ENCODE results near the gene IFIT1. TPM values are rescaled to one million over a fixed set of nuclear protein-coding genes. Genes with fewer than 3 reads are reported as not detected.

Gene IFIT1
- total and polyA plus RNA-seq, 2 donors (not counting 1 experiment from before 2014, with no cell fraction given), result 0.63 to 1.2 TPM

GRCh38 chr10:89374713-89375141, 17.7 kb upstream of the IFIT1 start:
- Mint-ChIP-seq H3K27ac (no peak overlapping the region), H3K4me3 (no peak overlapping the region), H3K4me1 (no peaks in the 10 kb centered on the region), H3K27me3 (peaks cover 3% of the 10 kb centered on the region), H3K9me3 (ENCODE audit: insufficient read depth) (no peaks in the 10 kb centered on the region)
- no peaks in the 10 kb centered on the region for H3K79me2 ChIP-seq (ENCODE audit: control insufficient read depth, insufficient read depth, low read length)
- CTCF ChIA-PET, result interaction anchor here (1.4 kb wide), 1 partner anchor 188 kb away, joined by 3 read pairs; no protein-coding TSS in a partner anchor
- POLR2A ChIA-PET, result no interaction called here
- H3K36me3 ChIP-seq (replicated peaks in 1 of 2; ENCODE audit: control extremely low read depth in 1 of 2, control insufficient read depth in 1 of 2, extremely low read depth in 1 of 2, insufficient read depth in 2 of 2, low read length in 1 of 2), result no peaks in the 10 kb centered on the region
- intact Hi-C loops (cut with micrococcal nuclease), result no loop called here
- H3K4me2 ChIP-seq (replicated peaks; ENCODE audit: low read depth, low read length, poor library complexity, severe bottlenecking), result no peak overlapping the region
- TF ChIP-seq EZH2 (IDR thresholded peaks at IDR 0.05; ENCODE audit: borderline replicate concordance, insufficient read depth, low read depth, low read length, poor library complexity, severe bottlenecking), result no peak
- TF ChIP-seq, protein P1, sequence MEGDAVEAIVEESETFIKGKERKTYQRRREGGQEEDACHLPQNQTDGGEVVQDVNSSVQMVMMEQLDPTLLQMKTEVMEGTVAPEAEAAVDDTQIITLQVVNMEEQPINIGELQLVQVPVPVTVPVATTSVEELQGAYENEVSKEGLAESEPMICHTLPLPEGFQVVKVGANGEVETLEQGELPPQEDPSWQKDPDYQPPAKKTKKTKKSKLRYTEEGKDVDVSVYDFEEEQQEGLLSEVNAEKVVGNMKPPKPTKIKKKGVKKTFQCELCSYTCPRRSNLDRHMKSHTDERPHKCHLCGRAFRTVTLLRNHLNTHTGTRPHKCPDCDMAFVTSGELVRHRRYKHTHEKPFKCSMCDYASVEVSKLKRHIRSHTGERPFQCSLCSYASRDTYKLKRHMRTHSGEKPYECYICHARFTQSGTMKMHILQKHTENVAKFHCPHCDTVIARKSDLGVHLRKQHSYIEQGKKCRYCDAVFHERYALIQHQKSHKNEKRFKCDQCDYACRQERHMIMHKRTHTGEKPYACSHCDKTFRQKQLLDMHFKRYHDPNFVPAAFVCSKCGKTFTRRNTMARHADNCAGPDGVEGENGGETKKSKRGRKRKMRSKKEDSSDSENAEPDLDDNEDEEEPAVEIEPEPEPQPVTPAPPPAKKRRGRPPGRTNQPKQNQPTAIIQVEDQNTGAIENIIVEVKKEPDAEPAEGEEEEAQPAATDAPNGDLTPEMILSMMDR (IDR thresholded peaks at IDR 0.05), result no peak
- no peak overlapping the region for H3K27ac ChIP-seq (ENCODE audit: low read length in 2 of 2)
- no peak for ATAC-seq (ENCODE audit: low read depth)
- H3K9me3 ChIP-seq (ENCODE audit: control extremely low read depth in 1 of 3, control insufficient read depth in 2 of 3, insufficient read depth in 1 of 3, low read length in 2 of 3), result no peaks in the 10 kb centered on the region
- H3K27me3 ChIP-seq (replicated peaks in 1 of 4; ENCODE audit: control extremely low read depth in 1 of 4, control insufficient read depth in 3 of 4, insufficient read depth in 4 of 4, low read length in 3 of 4), result no peaks in the 10 kb centered on the region
- no peak overlapping the region for H3K4me3 ChIP-seq (ENCODE audit: control extremely low read depth in 1 of 5, extremely low read depth in 1 of 5, insufficient read depth in 1 of 5, low read depth in 2 of 5, low read length in 4 of 5)
- H3K4me1 ChIP-seq (ENCODE audit: control insufficient read depth in 2 of 2, insufficient read depth in 2 of 2, low read length in 2 of 2), result no peaks in the 10 kb centered on the region
- H2AFZ ChIP-seq (ENCODE audit: insufficient read depth, low read depth, low read length, poor library complexity, severe bottlenecking), result no peak overlapping the region
- no peak for DNase-seq
- H4K20me1 ChIP-seq (ENCODE audit: control insufficient read depth, insufficient read depth, low read length, poor library complexity, severe bottlenecking), result no peaks in the 10 kb centered on the region
- H3K9ac ChIP-seq (ENCODE audit: low read length), result no peak overlapping the region

GRCh38 chr10:89377705-89378637, 14.5 kb upstream of the IFIT1 start, which contains the start of gene IFIT1B:
Gene IFIT1B, plus strand, starts transcription at chr10:89378056. Its CDS starts 80 bp downstream, at chr10:89378136.
- H3K9ac ChIP-seq (ENCODE audit: low read length), result no peak within 1 kb of the TSS
- ChIA-PET POLR2A (no interaction called here), CTCF (no interaction called here)
- WGBS (ENCODE audit: insufficient coverage), result 98% methylated on average over 5 of the region's 5 CpGs
- H3K27me3 ChIP-seq (replicated peaks in 1 of 4; ENCODE audit: control extremely low read depth in 1 of 4, control insufficient read depth in 3 of 4, insufficient read depth in 4 of 4, low read length in 3 of 4), result no peaks in the 10 kb centered on the region
- DNase-seq (no peak), ATAC-seq (ENCODE audit: low read depth) (no peak)
- H3K79me2 ChIP-seq (ENCODE audit: control insufficient read depth, insufficient read depth, low read length), result no peaks in the 10 kb centered on the region
- peaks cover 3% of the 10 kb centered on the region for H3K27me3 Mint-ChIP-seq
- no peaks in the 10 kb centered on the region for H3K9me3 ChIP-seq (ENCODE audit: control extremely low read depth in 1 of 3, control insufficient read depth in 2 of 3, insufficient read depth in 1 of 3, low read length in 2 of 3)
- no peaks in the 10 kb centered on the region for H3K36me3 ChIP-seq (replicated peaks in 1 of 2; ENCODE audit: control extremely low read depth in 1 of 2, control insufficient read depth in 1 of 2, extremely low read depth in 1 of 2, insufficient read depth in 2 of 2, low read length in 1 of 2)
- no peaks in the 10 kb centered on the region for H3K9me3 Mint-ChIP-seq (ENCODE audit: insufficient read depth)
- H3K4me3 Mint-ChIP-seq, result no peak within 1 kb of the TSS
- intact Hi-C loops (cut with micrococcal nuclease), result no loop called here
- no peak within 1 kb of the TSS for H3K27ac ChIP-seq (ENCODE audit: low read length in 2 of 2)
- no peaks in the 10 kb centered on the region for H3K4me1 ChIP-seq (ENCODE audit: control insufficient read depth in 2 of 2, insufficient read depth in 2 of 2, low read length in 2 of 2)
- no peak within 1 kb of the TSS for H3K27ac Mint-ChIP-seq
- TF ChIP-seq EZH2 (IDR thresholded peaks at IDR 0.05; ENCODE audit: borderline replicate concordance, insufficient read depth, low read depth, low read length, poor library complexity, severe bottlenecking), result no peak
- TF ChIP-seq, protein P1 (IDR thresholded peaks at IDR 0.05), result no peak
- no peak within 1 kb of the TSS for H3K4me2 ChIP-seq (replicated peaks; ENCODE audit: low read depth, low read length, poor library complexity, severe bottlenecking)
- no peak within 1 kb of the TSS for H3K4me3 ChIP-seq (ENCODE audit: control extremely low read depth in 1 of 5, extremely low read depth in 1 of 5, insufficient read depth in 1 of 5, low read depth in 2 of 5, low read length in 4 of 5)
- H3K4me1 Mint-ChIP-seq, result no peaks in the 10 kb centered on the region
- H4K20me1 ChIP-seq (ENCODE audit: control insufficient read depth, insufficient read depth, low read length, poor library complexity, severe bottlenecking), result no peaks in the 10 kb centered on the region
- H2AFZ ChIP-seq (ENCODE audit: insufficient read depth, low read depth, low read length, poor library complexity, severe bottlenecking), result no peak within 1 kb of the TSS

Data from B cell (primary cell).